Measurements from ENCODE around the gene NFIX. TPM values are rescaled to one million over a fixed set of nuclear protein-coding genes. Genes with fewer than 3 reads are reported as not detected.
A peak's percentile ranks its signal among the peaks of the same experiment; 100 is the strongest.

NFIX gene
- total RNA-seq, 6 experiments from 2014 or later: 20.3 to 40.0 (median 26.7) TPM

- Histone ChIP-seq H3K4me3 (peak overlapping the region in 2 of 3 donors; percentile 14 to 31), H3K9me3 (no peaks in the 10 kb centered on the region), H3K27ac (peak overlapping the region; percentile 18 to 61 (median 41)), H3K36me3 (no peaks in the 10 kb centered on the region), H3K27me3 (no peaks in the 10 kb centered on the region), H3K4me1 (peaks cover 0 to 46% (median 20%) of the 10 kb centered on the region in 4 donors)
- DNase-seq (no peak), ATAC-seq (no peak)
- intact Hi-C loops (cut with DNase I): no loop called here
- 34% methylated on average over 7 of the region's 7 CpGs for WGBS (ENCODE audit: insufficient coverage, low coverage, low lambda C conversion rate, missing lambda C conversion rate)
- no peak for TF ChIP-seq POLR2A (IDR thresholded peaks at IDR 0.05)
- TF ChIP-seq, protein P1, sequence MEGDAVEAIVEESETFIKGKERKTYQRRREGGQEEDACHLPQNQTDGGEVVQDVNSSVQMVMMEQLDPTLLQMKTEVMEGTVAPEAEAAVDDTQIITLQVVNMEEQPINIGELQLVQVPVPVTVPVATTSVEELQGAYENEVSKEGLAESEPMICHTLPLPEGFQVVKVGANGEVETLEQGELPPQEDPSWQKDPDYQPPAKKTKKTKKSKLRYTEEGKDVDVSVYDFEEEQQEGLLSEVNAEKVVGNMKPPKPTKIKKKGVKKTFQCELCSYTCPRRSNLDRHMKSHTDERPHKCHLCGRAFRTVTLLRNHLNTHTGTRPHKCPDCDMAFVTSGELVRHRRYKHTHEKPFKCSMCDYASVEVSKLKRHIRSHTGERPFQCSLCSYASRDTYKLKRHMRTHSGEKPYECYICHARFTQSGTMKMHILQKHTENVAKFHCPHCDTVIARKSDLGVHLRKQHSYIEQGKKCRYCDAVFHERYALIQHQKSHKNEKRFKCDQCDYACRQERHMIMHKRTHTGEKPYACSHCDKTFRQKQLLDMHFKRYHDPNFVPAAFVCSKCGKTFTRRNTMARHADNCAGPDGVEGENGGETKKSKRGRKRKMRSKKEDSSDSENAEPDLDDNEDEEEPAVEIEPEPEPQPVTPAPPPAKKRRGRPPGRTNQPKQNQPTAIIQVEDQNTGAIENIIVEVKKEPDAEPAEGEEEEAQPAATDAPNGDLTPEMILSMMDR (IDR thresholded peaks at IDR 0.05): no peak
These were observed 30.7 kb downstream of the NFIX start for GRCh38 chr19:13025819-13026456.

- Histone ChIP-seq H3K36me3 (no peaks in the 10 kb centered on the region), H3K27ac (peak overlapping the region; percentile 18 to 61 (median 41)), H3K4me3 (peak overlapping the region in 2 of 3 donors; percentile 14 to 31), H3K4me1 (peaks cover 0 to 44% (median 22%) of the 10 kb centered on the region in 4 donors), H3K27me3 (no peaks in the 10 kb centered on the region), H3K9me3 (no peaks in the 10 kb centered on the region)
- ATAC-seq (peak; percentile 56 to 70 (median 67)), DNase-seq (peak in 1 of 3 donors; percentile 76)
- no peak for TF ChIP-seq POLR2A (IDR thresholded peaks at IDR 0.05)
- TF ChIP-seq, protein P1 (IDR thresholded peaks at IDR 0.05): no peak
- 25% methylated on average over 14 of the region's 14 CpGs for WGBS (ENCODE audit: insufficient coverage, low coverage, low lambda C conversion rate, missing lambda C conversion rate)
- intact Hi-C loops (cut with DNase I): no loop called here
These were observed 31.4 kb downstream of the NFIX start for GRCh38 chr19:13026462-13027370.

DNA sequence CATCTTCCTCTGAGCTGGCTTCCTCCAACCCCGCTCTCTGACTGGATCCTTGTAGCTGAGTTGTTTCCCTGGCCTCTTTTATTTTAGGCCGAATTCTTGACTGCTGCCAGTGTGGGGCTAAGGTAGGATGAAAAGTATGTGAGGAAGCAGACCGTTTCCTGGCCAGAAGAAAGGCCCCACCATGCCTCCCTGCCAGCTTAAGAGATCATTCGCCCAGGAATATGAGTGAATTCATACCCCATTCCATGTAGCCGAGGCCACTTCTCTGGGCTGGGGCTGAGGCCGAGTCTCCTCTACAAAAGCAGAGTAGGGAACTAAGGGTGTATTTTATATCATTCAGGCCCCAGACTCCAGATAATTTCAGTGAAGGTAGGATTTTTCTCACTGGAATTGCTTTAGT, 32.3 kb downstream of the NFIX start:
- 86% methylated on average over 5 of the region's 6 CpGs for WGBS (ENCODE audit: insufficient coverage, low coverage, low lambda C conversion rate, missing lambda C conversion rate)

GRCh38 chr19:13028027-13028426, 32.8 kb downstream of the NFIX start:
- Histone ChIP-seq H3K27ac (no peak overlapping the region), H3K4me3 (no peak overlapping the region), H3K9me3 (no peaks in the 10 kb centered on the region), H3K27me3 (no peaks in the 10 kb centered on the region), H3K4me1 (peaks cover 0 to 44% (median 21%) of the 10 kb centered on the region in 4 donors), H3K36me3 (no peaks in the 10 kb centered on the region)
- intact Hi-C loops (cut with DNase I): no loop called here
- TF ChIP-seq POLR2A (IDR thresholded peaks at IDR 0.05): no peak
- TF ChIP-seq, protein P1 (IDR thresholded peaks at IDR 0.05): no peak
- ATAC-seq (no peak), DNase-seq (no peak)
- WGBS (ENCODE audit: insufficient coverage, low coverage, low lambda C conversion rate, missing lambda C conversion rate): 100% methylated on average over 1 of the region's 3 CpGs

More for the DNA sequence above, 32.3 kb downstream of the NFIX start:
- TF ChIP-seq, protein P1 (IDR thresholded peaks at IDR 0.05): no peak
- TF ChIP-seq POLR2A (IDR thresholded peaks at IDR 0.05): no peak
- DNase-seq: no peak
- H3K4me3 ChIP-seq: no peak overlapping the region
- no peak for ATAC-seq
- H3K36me3 ChIP-seq: no peaks in the 10 kb centered on the region
- H3K4me1 ChIP-seq: peaks cover 0 to 43% (median 21%) of the 10 kb centered on the region in 4 donors
- no peaks in the 10 kb centered on the region for H3K9me3 ChIP-seq
- H3K27me3 ChIP-seq: no peaks in the 10 kb centered on the region
- intact Hi-C loops (cut with DNase I): no loop called here
- no peak overlapping the region for H3K27ac ChIP-seq
